ENCODE results near the gene DMD.

DNA sequence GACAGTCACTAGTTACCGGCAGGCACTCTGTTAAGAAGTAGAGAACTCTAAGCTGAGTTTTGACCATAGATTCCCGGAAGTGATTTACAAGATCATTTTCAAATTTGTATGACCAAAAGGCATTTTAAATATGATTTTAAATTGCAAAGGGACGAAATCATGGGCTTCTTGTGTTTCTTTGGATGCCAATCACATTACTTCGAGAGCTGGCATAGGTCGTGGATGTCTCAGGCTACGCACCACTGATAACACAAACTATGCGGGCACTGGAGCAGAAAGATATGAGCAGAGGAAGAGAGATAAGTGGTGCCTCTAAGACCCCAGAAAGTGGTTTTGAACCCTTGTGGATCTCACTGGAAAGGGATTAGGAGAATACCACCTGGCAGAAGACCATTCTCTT, 1845.3 kb downstream of the DMD start:
- TF ChIP-seq CTCF (IDR thresholded peaks at IDR 0.05) (no peak), EZH2phosphoT487 (IDR thresholded peaks at IDR 0.05) (no peak), EZH2 (IDR thresholded peaks at IDR 0.05) (no peak)

Data from neural progenitor cell (in vitro differentiated cells).